Duodenal mucosa (tissue), 2 donors: ENCODE results near the gene HSP90AA1.

Experiments used
- H3K27ac ChIP-seq: one replicate; pipeline ENCODE4 v1.7.0; 2013; ENCODE audit warnings: low read depth, low read length
- H3K27me3 ChIP-seq, 2 donors: one replicate each; pipeline ENCODE4 v1.7.0; 2013; ENCODE audit warnings: low read length in 2 of 2, control low read depth in 1 of 2; ENCODE audit not compliant: insufficient read depth in 2 of 2, control insufficient read depth in 1 of 2
- H3K36me3 ChIP-seq, 2 donors: one replicate each; pipeline ENCODE4 v1.7.0; 2013; ENCODE audit warnings: low read length in 2 of 2, control low read depth in 1 of 2; ENCODE audit not compliant: insufficient read depth in 2 of 2, control insufficient read depth in 1 of 2
- H3K4me1 ChIP-seq, 2 donors: one replicate each; pipeline ENCODE4 v1.7.0; 2013; ENCODE audit warnings: low read length in 2 of 2, control low read depth in 1 of 2; ENCODE audit not compliant: insufficient read depth in 2 of 2, control insufficient read depth in 1 of 2
- H3K4me3 ChIP-seq, 2 donors: one replicate each; pipeline ENCODE4 v1.7.0; 2013; ENCODE audit warnings: low read length in 2 of 2, low read depth in 1 of 2
- H3K9ac ChIP-seq, 2 donors: one replicate each; pipeline ENCODE4 v1.7.0; 2013; ENCODE audit warnings: low read length in 2 of 2, low read depth in 1 of 2
- H3K9me3 ChIP-seq, 2 donors: one replicate each; pipeline ENCODE4 v1.7.0; 2013; ENCODE audit warnings: low read length in 2 of 2, control low read depth in 1 of 2; ENCODE audit not compliant: control insufficient read depth in 1 of 2

HSP90AA1 gene

DNA sequence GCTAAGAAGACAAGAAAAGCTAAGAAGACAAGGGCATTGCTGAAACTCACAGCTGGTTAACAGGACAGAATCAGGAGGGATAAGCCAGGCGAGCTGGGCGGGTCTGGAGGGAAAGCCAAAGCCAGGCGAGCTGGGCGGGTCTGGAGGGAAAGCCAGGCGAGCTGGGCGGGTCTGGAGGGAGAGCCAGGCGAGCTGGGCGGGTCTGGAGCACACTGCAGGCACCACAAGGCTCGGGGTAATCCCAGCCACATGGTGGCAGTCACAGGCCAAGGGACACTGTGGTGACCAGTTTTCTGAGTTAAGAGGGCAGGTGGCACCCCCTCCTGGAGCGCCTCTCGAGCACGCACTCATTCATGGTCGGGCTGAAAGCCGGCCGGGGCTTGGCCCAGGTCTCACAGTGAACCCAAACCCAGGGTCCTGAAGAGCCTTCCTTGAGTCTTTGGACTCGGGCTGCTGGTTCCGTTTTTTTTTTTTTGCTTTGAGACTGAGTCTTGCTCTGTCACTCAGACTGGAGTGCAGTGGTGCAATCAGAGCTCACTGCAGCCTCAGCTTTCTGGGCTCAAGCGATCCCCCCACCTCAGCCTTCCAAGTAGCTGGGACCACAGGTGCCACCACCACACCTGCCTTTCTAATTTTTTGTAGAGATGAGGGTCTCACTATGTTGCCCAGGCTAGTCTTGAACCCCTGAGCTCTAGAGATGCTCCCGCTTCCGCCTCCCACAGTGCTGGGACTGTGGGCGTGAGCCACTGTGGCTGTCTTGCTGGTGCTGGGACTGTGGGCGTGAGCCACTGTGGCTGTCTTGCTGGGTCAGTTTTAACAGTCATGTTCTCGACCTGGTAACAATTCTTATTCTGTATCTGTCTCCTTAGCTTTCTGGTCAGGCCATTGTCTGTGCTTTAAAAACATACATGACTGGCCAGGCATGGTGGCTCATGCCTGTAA lies 40.2 kb downstream of the HSP90AA1 start:
- H3K36me3 ChIP-seq: peaks cover 61 to 78% of the 10 kb centered on the region in 2 donors
- no peak overlapping the region for H3K9ac ChIP-seq

DNA sequence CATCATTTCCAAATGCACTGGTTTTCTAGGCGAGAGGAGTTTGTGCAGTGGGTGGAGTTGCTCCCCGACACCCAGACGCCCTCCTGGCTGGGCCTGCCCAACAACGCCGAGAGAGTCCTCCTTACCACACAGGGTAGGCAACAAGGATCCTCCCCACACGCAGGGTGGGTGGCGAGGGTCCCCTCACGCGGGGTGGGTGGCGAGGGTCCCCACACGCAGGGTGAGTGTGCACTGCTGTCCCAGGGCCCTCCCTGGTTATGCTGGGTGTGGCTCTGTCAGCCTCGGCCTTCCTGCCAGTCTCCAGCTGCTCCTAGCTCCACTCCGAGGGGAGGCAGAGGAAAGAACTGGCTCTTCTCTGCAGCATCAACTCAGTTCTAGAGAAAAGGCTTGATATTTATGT lies 42.3 kb downstream of the HSP90AA1 start:
- Histone ChIP-seq H3K36me3 (peaks cover 64 to 81% of the 10 kb centered on the region in 2 donors), H3K4me1 (no peaks in the 10 kb centered on the region), H3K9me3 (no peaks in the 10 kb centered on the region), H3K27me3 (no peaks in the 10 kb centered on the region), H3K27ac (no peak overlapping the region), H3K9ac (no peak overlapping the region), H3K4me3 (no peak overlapping the region)

More for the DNA sequence above, 40.2 kb downstream of the HSP90AA1 start:
- no peaks in the 10 kb centered on the region for H3K9me3 ChIP-seq
- no peak overlapping the region for H3K27ac ChIP-seq
- H3K4me1 ChIP-seq: no peaks in the 10 kb centered on the region
- H3K27me3 ChIP-seq: no peaks in the 10 kb centered on the region
- no peak overlapping the region for H3K4me3 ChIP-seq

DNA sequence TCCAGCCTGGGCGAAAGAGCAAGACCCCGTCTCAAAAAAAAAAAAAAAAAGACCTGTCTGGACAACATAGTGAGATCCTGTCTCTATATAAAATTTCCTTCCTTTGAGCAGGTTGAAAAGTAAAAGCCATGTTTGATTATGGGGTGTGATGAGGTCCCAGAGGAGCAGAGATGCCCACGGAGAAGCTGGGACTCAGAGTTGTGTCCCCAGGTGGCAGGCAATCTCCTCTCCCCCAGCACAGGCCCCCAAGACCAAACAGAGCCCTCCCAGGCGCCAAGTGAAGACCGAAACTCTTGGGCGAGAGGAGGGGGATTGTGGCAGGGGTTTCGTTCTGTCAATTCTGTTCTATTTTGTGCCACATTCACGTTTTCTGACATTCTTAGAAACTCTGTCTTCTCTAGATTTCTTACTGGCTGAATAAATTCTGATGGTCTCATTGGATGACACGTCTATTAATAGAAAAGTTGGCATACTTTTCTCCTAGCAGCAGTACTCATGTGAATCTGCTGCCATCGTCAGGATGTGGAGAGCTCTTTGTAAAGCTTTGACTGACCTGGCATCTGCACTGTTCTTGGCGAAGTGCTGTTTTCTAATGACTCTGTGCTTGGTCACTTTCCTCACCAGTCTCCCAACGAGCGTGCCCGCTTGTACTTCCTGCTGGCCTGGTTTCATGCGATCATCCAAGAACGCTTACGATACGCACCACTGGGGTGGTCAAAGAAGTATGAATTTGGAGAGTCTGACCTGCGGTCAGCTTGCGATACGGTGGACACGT lies 43.4 kb downstream of the HSP90AA1 start:
- no peaks in the 10 kb centered on the region for H3K4me1 ChIP-seq
- H3K27ac ChIP-seq: no peak overlapping the region
- H3K36me3 ChIP-seq: peaks cover 64 to 81% of the 10 kb centered on the region in 2 donors
- H3K4me3 ChIP-seq: no peak overlapping the region
- H3K27me3 ChIP-seq: no peaks in the 10 kb centered on the region
- H3K9me3 ChIP-seq: no peaks in the 10 kb centered on the region
- H3K9ac ChIP-seq: no peak overlapping the region

DNA sequence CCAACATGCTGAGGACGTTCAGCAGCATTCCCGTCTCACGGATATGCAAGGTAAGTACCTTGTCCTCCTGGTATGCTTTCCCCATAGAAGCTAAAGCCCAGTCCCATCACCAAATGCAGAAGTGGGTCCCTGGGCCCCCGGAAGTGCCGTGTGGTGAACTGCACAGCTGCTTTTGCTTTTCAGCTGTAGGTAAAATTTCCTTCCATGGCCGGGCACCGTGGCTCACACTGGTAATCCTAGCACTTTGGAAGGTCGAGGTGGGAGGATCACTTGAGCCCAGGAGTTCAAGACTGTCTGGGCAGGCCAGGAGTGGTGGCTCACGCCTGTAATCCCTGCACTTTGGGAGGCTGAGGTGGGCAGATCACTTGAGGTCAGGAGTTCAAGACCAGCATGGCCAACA lies 44.1 kb downstream of the HSP90AA1 start:
- H3K9ac ChIP-seq: no peak overlapping the region
- no peaks in the 10 kb centered on the region for H3K9me3 ChIP-seq
- H3K36me3 ChIP-seq: peaks cover 61 to 81% of the 10 kb centered on the region in 2 donors
- H3K27me3 ChIP-seq: no peaks in the 10 kb centered on the region
- no peaks in the 10 kb centered on the region for H3K4me1 ChIP-seq
- no peak overlapping the region for H3K4me3 ChIP-seq
- H3K27ac ChIP-seq: no peak overlapping the region

DNA sequence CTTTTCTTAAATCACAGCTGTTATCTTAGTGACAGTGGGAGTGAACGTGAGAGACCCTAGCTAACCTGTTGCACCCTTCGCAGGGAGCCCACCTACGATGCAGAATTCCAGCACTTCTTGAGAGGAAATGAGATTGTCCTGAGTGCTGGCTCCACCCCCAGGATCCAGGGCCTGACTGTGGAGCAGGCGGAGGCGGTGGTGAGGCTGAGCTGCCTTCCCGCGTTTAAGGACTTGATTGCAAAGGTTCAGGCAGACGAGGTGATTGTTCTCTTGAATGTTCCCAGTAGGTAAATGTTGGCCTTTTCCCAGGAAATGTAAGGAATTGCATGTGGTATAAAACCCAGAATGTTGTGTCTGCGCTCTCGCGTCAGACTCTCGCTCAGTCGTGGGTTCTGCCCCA lies 46.7 kb downstream of the HSP90AA1 start:
- Histone ChIP-seq H3K9ac (no peak overlapping the region), H3K4me1 (no peaks in the 10 kb centered on the region)

GRCh38 chr14:102039157-102039556 lies 47.7 kb downstream of the HSP90AA1 start:
- Histone ChIP-seq H3K27ac (no peak overlapping the region), H3K9me3 (no peaks in the 10 kb centered on the region), H3K4me3 (no peak overlapping the region), H3K36me3 (peaks cover 71 to 95% of the 10 kb centered on the region in 2 donors), H3K4me1 (no peaks in the 10 kb centered on the region), H3K27me3 (no peaks in the 10 kb centered on the region), H3K9ac (no peak overlapping the region)

More for the DNA sequence above, 46.7 kb downstream of the HSP90AA1 start:
- H3K27ac ChIP-seq: no peak overlapping the region
- peaks cover 73 to 98% of the 10 kb centered on the region in 2 donors for H3K36me3 ChIP-seq
- H3K4me3 ChIP-seq: no peak overlapping the region
- H3K9me3 ChIP-seq: no peaks in the 10 kb centered on the region
- H3K27me3 ChIP-seq: no peaks in the 10 kb centered on the region

- Histone ChIP-seq H3K27me3 (no peaks in the 10 kb centered on the region), H3K4me3 (no peak overlapping the region), H3K9ac (no peak overlapping the region), H3K27ac (no peak overlapping the region), H3K4me1 (no peaks in the 10 kb centered on the region), H3K9me3 (no peaks in the 10 kb centered on the region), H3K36me3 (peaks cover 75 to 96% of the 10 kb centered on the region in 2 donors)
Observed at GRCh38 chr14:102037686-102038085, 49.2 kb downstream of the HSP90AA1 start.

- no peak overlapping the region for H3K27ac ChIP-seq
- no peak overlapping the region for H3K9ac ChIP-seq
- no peaks in the 10 kb centered on the region for H3K9me3 ChIP-seq
- no peak overlapping the region for H3K4me3 ChIP-seq
- H3K4me1 ChIP-seq: no peaks in the 10 kb centered on the region
- H3K27me3 ChIP-seq: no peaks in the 10 kb centered on the region
- H3K36me3 ChIP-seq: peaks cover 63 to 95% of the 10 kb centered on the region in 2 donors
Observed at GRCh38 chr14:102035914-102036313, 50.9 kb downstream of the HSP90AA1 start.

GRCh38 chr14:102034301-102034700 lies 52.5 kb downstream of the HSP90AA1 start:
- no peaks in the 10 kb centered on the region for H3K4me1 ChIP-seq
- H3K36me3 ChIP-seq: peaks cover 67 to 95% of the 10 kb centered on the region in 2 donors
- H3K27me3 ChIP-seq: no peaks in the 10 kb centered on the region
- H3K9me3 ChIP-seq: no peaks in the 10 kb centered on the region
- no peak overlapping the region for H3K27ac ChIP-seq
- no peak overlapping the region for H3K4me3 ChIP-seq
- H3K9ac ChIP-seq: no peak overlapping the region

DNA sequence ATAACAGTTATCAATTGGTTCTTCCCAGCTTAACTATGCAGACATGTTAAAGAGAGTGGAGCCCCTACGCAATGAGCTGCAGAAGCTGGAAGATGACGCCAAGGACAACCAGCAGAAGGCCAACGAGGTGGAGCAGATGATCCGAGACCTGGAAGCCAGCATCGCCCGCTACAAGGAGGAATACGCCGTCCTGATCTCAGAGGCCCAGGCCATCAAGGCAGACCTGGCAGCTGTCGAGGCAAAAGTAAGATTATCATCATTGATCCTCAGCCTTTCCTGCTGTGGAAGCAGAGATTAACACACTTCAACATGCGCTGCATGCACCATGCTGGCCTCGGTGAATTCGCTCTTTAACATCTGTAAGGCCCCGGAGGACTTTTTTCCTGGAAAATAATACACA lies 53.6 kb downstream of the HSP90AA1 start:
- H3K4me3 ChIP-seq: no peak overlapping the region
- peaks cover 66 to 95% of the 10 kb centered on the region in 2 donors for H3K36me3 ChIP-seq

More for the DNA sequence above, 53.6 kb downstream of the HSP90AA1 start:
- no peak overlapping the region for H3K27ac ChIP-seq
- no peaks in the 10 kb centered on the region for H3K27me3 ChIP-seq
- H3K4me1 ChIP-seq: no peaks in the 10 kb centered on the region
- no peaks in the 10 kb centered on the region for H3K9me3 ChIP-seq
- H3K9ac ChIP-seq: no peak overlapping the region
